ENCODE results near the gene ORM1.

Gene ORM1

GRCh38 chr9:114369216-114370130, 46.6 kb downstream of the ORM1 start:
- DNase-seq: no peak

DNA sequence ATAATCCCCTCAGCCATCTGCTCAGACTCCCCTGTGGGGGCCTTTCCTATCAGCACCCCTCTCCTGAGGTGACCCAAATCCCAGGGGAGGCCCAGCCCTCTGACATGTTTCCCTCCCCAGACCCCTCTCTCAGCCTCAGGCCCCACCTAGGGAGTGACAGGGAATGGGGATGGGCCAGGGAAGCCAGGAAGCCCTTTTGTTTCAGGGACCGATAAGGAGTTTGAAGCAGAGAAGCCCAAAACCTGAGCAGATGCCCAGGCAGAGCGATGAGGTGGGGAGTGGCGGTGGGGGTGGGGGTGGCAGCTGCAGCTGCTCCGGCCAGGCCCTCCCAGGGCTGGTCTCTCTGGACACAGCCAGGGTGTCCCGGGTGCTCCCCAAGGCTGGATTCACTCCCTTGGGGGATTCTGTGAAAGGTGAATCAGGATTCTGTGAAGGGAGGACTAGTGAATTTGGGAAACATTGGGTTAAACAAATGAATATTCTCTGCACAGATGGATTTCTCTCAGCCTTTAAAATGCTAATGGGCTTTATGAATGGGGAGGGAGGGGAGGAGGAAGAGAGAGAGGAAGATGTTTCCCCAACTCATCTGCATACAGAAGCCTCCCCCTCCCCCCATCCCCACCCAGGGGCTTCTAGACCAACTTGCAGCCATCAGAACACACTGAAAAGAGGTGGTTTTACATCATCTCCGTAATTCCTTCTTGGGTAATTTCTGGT, 47.5 kb downstream of the ORM1 start:
- peak; percentile 95 for DNase-seq

- DNase-seq: no peak
Measured at GRCh38 chr9:114370968-114371320, 48.0 kb downstream of the ORM1 start.

DNA sequence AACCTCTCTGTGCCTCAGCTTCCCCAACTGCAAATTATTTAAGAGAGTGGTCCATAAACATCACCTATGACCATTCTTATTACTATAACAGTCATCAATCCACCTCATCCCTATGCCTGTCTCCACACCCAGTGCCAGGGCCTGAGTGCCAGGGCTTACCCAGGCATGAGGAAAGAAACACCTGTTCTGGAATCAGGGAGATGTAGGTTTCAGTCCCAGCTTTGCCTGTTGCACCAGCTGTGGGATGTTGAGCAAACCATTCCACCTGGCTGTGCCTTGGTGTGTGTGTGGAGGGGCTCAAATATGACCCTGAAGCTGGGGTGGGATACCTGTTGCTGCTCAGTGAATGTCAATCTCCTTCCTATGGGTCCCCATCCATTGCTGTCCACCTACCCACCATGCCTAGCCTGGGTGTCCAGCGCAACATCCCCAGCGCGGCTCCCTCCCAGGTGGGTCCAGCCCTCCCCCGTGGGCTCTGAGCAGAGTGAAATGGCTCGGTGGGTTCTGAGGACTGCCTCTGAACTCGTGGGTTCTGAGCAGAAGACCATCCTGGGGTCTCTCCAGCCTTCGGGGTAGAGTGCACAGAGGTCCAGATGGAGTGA, 48.5 kb downstream of the ORM1 start:
- DNase-seq: no peak

GRCh38 chr9:114371973-114372917, 49.3 kb downstream of the ORM1 start:
- no peak for DNase-seq

- peak; percentile 21 for DNase-seq
Measured at GRCh38 chr9:114372921-114373448, 50.1 kb downstream of the ORM1 start.

GRCh38 chr9:114373960-114374730, 51.2 kb downstream of the ORM1 start:
- DNase-seq: no peak

GRCh38 chr9:114374936-114375335, 52.0 kb downstream of the ORM1 start:
- no peak for DNase-seq

- DNase-seq: no peak
Measured at GRCh38 chr9:114375386-114376175, 52.7 kb downstream of the ORM1 start.
